ENCODE data around the gene CD300LB.

The CD300LB gene

GRCh38 chr17:74569020-74570003, 38.0 kb upstream of the CD300LB start:
- no peak overlapping the region for H3K4me3 ChIP-seq (ENCODE audit: low read depth, low read length)
- TF ChIP-seq CTCF (IDR thresholded peaks at IDR 0.05; ENCODE audit: control insufficient read depth, extremely low read depth, insufficient read depth): no peak
- DNase-seq (ENCODE audit: low read depth): no peak

GRCh38 chr17:74568106-74568873, 37.0 kb upstream of the CD300LB start:
- TF ChIP-seq CTCF (IDR thresholded peaks at IDR 0.05; ENCODE audit: control insufficient read depth, extremely low read depth, insufficient read depth): no peak
- H3K4me3 ChIP-seq (ENCODE audit: low read depth, low read length): no peak overlapping the region
- DNase-seq (ENCODE audit: low read depth): no peak

- no peak within 1 kb of the TSS for H3K4me3 ChIP-seq (ENCODE audit: low read depth, low read length)
- no peak for TF ChIP-seq CTCF (IDR thresholded peaks at IDR 0.05; ENCODE audit: control insufficient read depth, extremely low read depth, insufficient read depth)
- no peak for DNase-seq (ENCODE audit: low read depth)
Measured at GRCh38 chr17:74567397-74567796, 36.1 kb upstream of the CD300LB start, which contains the start of gene CD300H. TSS of gene CD300H (minus strand) at chr17:74567509.

- H3K4me3 ChIP-seq (ENCODE audit: low read depth, low read length): no peak overlapping the region
- TF ChIP-seq CTCF (IDR thresholded peaks at IDR 0.05; ENCODE audit: control insufficient read depth, extremely low read depth, insufficient read depth): peak; percentile 59
- DNase-seq (ENCODE audit: low read depth): no peak
Measured at GRCh38 chr17:74566132-74566753, 35.0 kb upstream of the CD300LB start.

- no peak for DNase-seq (ENCODE audit: low read depth)
- TF ChIP-seq CTCF (IDR thresholded peaks at IDR 0.05; ENCODE audit: control insufficient read depth, extremely low read depth, insufficient read depth): no peak
- no peak overlapping the region for H3K4me3 ChIP-seq (ENCODE audit: low read depth, low read length)
Measured at GRCh38 chr17:74565126-74565525, 33.9 kb upstream of the CD300LB start.

GRCh38 chr17:74563358-74563757, 32.1 kb upstream of the CD300LB start:
- DNase-seq (ENCODE audit: low read depth): no peak
- TF ChIP-seq CTCF (IDR thresholded peaks at IDR 0.05; ENCODE audit: control insufficient read depth, extremely low read depth, insufficient read depth): no peak
- no peak overlapping the region for H3K4me3 ChIP-seq (ENCODE audit: low read depth, low read length)

All from LNCaP clone FGC (cell line).